WTC11 (cell line): ENCODE results near the gene SLC5A10. TPM values are rescaled to one million over a fixed set of nuclear protein-coding genes. Genes with fewer than 3 reads are reported as not detected.

ENCODE experiments used
- ATAC-seq: fragments of 200-7000 bp; cut with Tn5 transposase; 2 replicates; pipeline ENCODE4 v1.10.0; 2021; ENCODE audit warnings: mild to moderate bottlenecking, moderate library complexity
- CTCF ChIA-PET: fragments of 300-600 bp; sonication (Branson Sonifier 250); formaldehyde crosslinking; loops from one replicate; lab custom pipeline; 2021; ENCODE audit warnings: antibody characterized with exemption; lab: Charles Lee
- POLR2A ChIA-PET: fragments of 350-600 bp; sonication (Branson Sonifier 250); formaldehyde crosslinking; loops from one replicate; lab custom pipeline; 2021; ENCODE audit warnings: antibody characterized with exemption; lab: Charles Lee
- DNase-seq: peaks from one replicate; pipeline ENCODE4 v3.0.0; 2021; ENCODE audit warnings: low spot score
- H3K27ac Mint-ChIP-seq: 2 replicates; pipeline ENCODE4 v1.8.0; 2021; ENCODE audit warnings: mixed read lengths
- H3K27me3 Mint-ChIP-seq: 2 replicates; pipeline ENCODE4 v1.8.0; 2021; ENCODE audit warnings: low read depth, mild to moderate bottlenecking, moderate library complexity, mixed read lengths
- H3K36me3 Mint-ChIP-seq: 2 replicates; pipeline ENCODE4 v1.8.0; 2021; ENCODE audit warnings: mixed read lengths
- H3K4me1 Mint-ChIP-seq: 2 replicates; pipeline ENCODE4 v1.8.0; 2022; ENCODE audit warnings: mixed read lengths
- H3K4me3 Mint-ChIP-seq: 2 replicates; pipeline ENCODE4 v1.8.0; 2021; ENCODE audit warnings: mild to moderate bottlenecking, moderate library complexity, mixed read lengths
- H3K9me3 Mint-ChIP-seq: 2 replicates; pipeline ENCODE4 v1.8.0; 2021; ENCODE audit warnings: mixed read lengths
- CREM ChIP-seq: sonication (generic); formaldehyde crosslinking; IDR thresholded peaks from 2 replicates; pipeline ENCODE4 v1.8.1; 2022; ENCODE audit warnings: mild to moderate bottlenecking, missing genetic modification reagents, moderate library complexity
- ELF4 ChIP-seq: sonication (generic); formaldehyde crosslinking; IDR thresholded peaks from 2 replicates; pipeline ENCODE4 v1.8.1; 2022; ENCODE audit warnings: low read depth, mild to moderate bottlenecking, moderate library complexity, missing genetic modification reagents
- EMX1 ChIP-seq: fragments of 250-450 bp; sonication (Bioruptor Pico); IDR thresholded peaks from 2 replicates; pipeline ENCODE4 v1.8.0; 2021; ENCODE audit warnings: mild to moderate bottlenecking
- ESRRA ChIP-seq: sonication (generic); formaldehyde crosslinking; IDR thresholded peaks from 2 replicates; pipeline ENCODE4 v1.8.1; 2022; ENCODE audit warnings: mild to moderate bottlenecking, missing genetic modification reagents, borderline replicate concordance
- FOXP4 ChIP-seq: sonication (generic); formaldehyde crosslinking; IDR thresholded peaks from 2 replicates; pipeline ENCODE4 v1.8.0; 2022; ENCODE audit warnings: mild to moderate bottlenecking, missing genetic modification reagents
- GABPB1 ChIP-seq: sonication (generic); formaldehyde crosslinking; IDR thresholded peaks from 2 replicates; pipeline ENCODE4 v1.8.1; 2023; ENCODE audit warnings: mild to moderate bottlenecking, missing genetic modification reagents
- IRF2 ChIP-seq: sonication (generic); formaldehyde crosslinking; IDR thresholded peaks from 2 replicates; pipeline ENCODE4 v1.8.0; 2022; ENCODE audit warnings: low read depth, missing genetic modification reagents, borderline replicate concordance
- JUN ChIP-seq: sonication (generic); formaldehyde crosslinking; IDR thresholded peaks from 2 replicates; pipeline ENCODE4 v1.8.0; 2023; ENCODE audit warnings: mild to moderate bottlenecking, missing genetic modification reagents
- MAX ChIP-seq: sonication (generic); formaldehyde crosslinking; IDR thresholded peaks from 2 replicates; pipeline ENCODE4 v1.8.0; 2022; ENCODE audit warnings: mild to moderate bottlenecking, missing genetic modification reagents
- MYBL2 ChIP-seq: sonication (generic); formaldehyde crosslinking; IDR thresholded peaks from 2 replicates; pipeline ENCODE4 v1.8.1; 2023; ENCODE audit warnings: mild to moderate bottlenecking, moderate library complexity, missing genetic modification reagents
- RELA ChIP-seq: sonication (generic); formaldehyde crosslinking; IDR thresholded peaks from 2 replicates; pipeline ENCODE4 v1.8.1; 2022; ENCODE audit warnings: missing genetic modification reagents, mild to moderate bottlenecking, borderline replicate concordance
- SP1 ChIP-seq: sonication (generic); formaldehyde crosslinking; conservative IDR thresholded peaks from 2 replicates; pipeline ENCODE4 v1.8.1; 2022; ENCODE audit warnings: missing genetic modification reagents
- TCF7 ChIP-seq: sonication (generic); formaldehyde crosslinking; IDR thresholded peaks from 2 replicates; pipeline ENCODE4 v1.8.0; 2022; ENCODE audit warnings: mild to moderate bottlenecking, low read depth, missing genetic modification reagents, moderate library complexity
- USF1 ChIP-seq: sonication (generic); formaldehyde crosslinking; IDR thresholded peaks from 2 replicates; pipeline ENCODE4 v1.8.0; 2022; ENCODE audit warnings: mild to moderate bottlenecking, missing genetic modification reagents
- ZNF263 ChIP-seq: sonication (generic); formaldehyde crosslinking; IDR thresholded peaks from 2 replicates; pipeline ENCODE4 v1.8.1; 2022; ENCODE audit warnings: low read depth, mild to moderate bottlenecking, moderate library complexity, missing genetic modification reagents
- ZNF425 ChIP-seq: fragments of 250-450 bp; sonication (Bioruptor Pico); conservative IDR thresholded peaks from 2 replicates; pipeline ENCODE4 v1.9.0; 2021; ENCODE audit warnings: mild to moderate bottlenecking
- ZNF532 ChIP-seq: fragments of 250-450 bp; sonication (Bioruptor Pico); IDR thresholded peaks from 2 replicates; pipeline ENCODE4 v1.9.0; 2021; ENCODE audit warnings: mild to moderate bottlenecking, borderline replicate concordance
- total RNA-seq: library from RNA; stranded (reverse); gene quantifications from 3 replicates; pipeline ENCODE4 v1.2.3, GENCODE V29; 2021

Gene SLC5A10
- total RNA-seq, 1 experiment from 2014 or later: not detected

GRCh38 chr17:18937981-18938691 is 13.8 kb upstream of the SLC5A10 start (continued):
- TF ChIP-seq ZNF425 (no peak), ZNF263 (CRISPR knock-in tag) (no peak), JUN (no peak), EMX1 (CRISPR knock-in tag) (no peak)

- ATAC-seq: no peak
- Mint-ChIP-seq H3K9me3 (no peaks in the 10 kb centered on the region), H3K27me3 (no peaks in the 10 kb centered on the region), H3K4me3 (no peak overlapping the region), H3K27ac (no peak overlapping the region; the same call in 1 of the 2 replicates), H3K4me1 (no peaks in the 10 kb centered on the region), H3K36me3 (no peaks in the 10 kb centered on the region)
- no peak for TF ChIP-seq USF1 (CRISPR knock-in tag)
- TF ChIP-seq ELF4 (CRISPR knock-in tag): no peak
- no peak for TF ChIP-seq RELA (CRISPR knock-in tag)
- TF ChIP-seq MAX (CRISPR knock-in tag): no peak
- TF ChIP-seq ESRRA (CRISPR knock-in tag): no peak
- TF ChIP-seq JUN: no peak
- TF ChIP-seq GABPB1: no peak
- TF ChIP-seq SP1 (CRISPR knock-in tag): no peak
- TF ChIP-seq TCF7 (CRISPR knock-in tag): no peak
- no peak for TF ChIP-seq CREM (CRISPR knock-in tag)
- no peak for TF ChIP-seq ZNF532 (CRISPR knock-in tag)
- no peak for TF ChIP-seq MYBL2 (CRISPR knock-in tag)
- no peak for TF ChIP-seq FOXP4
- TF ChIP-seq IRF2 (CRISPR knock-in tag): no peak
- DNase-seq: no peak
- ChIA-PET CTCF (interaction anchor here (1.1 to 1.9 kb wide), 2 partner anchors 13 to 23 kb away, joined by 3 to 5 read pairs; partner anchors contain the start of gene SLC5A10), POLR2A (interaction anchor here (1.0 kb wide), 1 partner anchor 62 kb away, joined by 3 read pairs; no protein-coding TSS in a partner anchor)
Observed at GRCh38 chr17:18938692-18939023, 13.3 kb upstream of the SLC5A10 start.
